SJCRH30 (cell line): ENCODE data around the gene FMO4. TPM values are rescaled to one million over a fixed set of nuclear protein-coding genes. Genes with fewer than 3 reads are reported as not detected.

Source experiments
- total RNA-seq: library from RNA; depleted of rRNA; stranded (reverse); fragments of >200 nt; shearing (Covaris generic); gene quantifications from 2 replicates; pipeline ENCODE4 v1.2.3, GENCODE V29; 2014; rRNA removed

The FMO4 gene
- total RNA-seq, 1 experiment from 2014 or later = 0.87 TPM

Other genes with a start within 250 kb of the FMO4 start
- not detected in 2 replicates for gene FMO3, start 223.3 kb upstream of the FMO4 start, total RNA-seq
- gene FMO2, start 128.9 kb upstream of the FMO4 start, total RNA-seq = not detected in 2 replicates
- gene FMO1, start 65.7 kb upstream of the FMO4 start, total RNA-seq = not detected in 2 replicates
- gene PRRC2C, start 171.3 kb downstream of the FMO4 start, total RNA-seq = 90.8 and 94.1 TPM in 2 replicates